Cerebellar nuclear complex (tissue), 1 donor: ENCODE data around the gene SEH1L.
"Not testable (repeated sequence)": the region's sequence is repeated elsewhere in the genome, so short reads cannot be mapped to it uniquely, and the experiment has no call there.

Source experiments
- DNase-seq, 2 experiments: peaks; one replicate each; lab custom pipeline; 2025; lab: John Stamatoyannopoulos, UW

SEH1L gene

GRCh38 chr18:12943215-12943614, 4.6 kb upstream of the SEH1L start:
- no peak for DNase-seq

DNA sequence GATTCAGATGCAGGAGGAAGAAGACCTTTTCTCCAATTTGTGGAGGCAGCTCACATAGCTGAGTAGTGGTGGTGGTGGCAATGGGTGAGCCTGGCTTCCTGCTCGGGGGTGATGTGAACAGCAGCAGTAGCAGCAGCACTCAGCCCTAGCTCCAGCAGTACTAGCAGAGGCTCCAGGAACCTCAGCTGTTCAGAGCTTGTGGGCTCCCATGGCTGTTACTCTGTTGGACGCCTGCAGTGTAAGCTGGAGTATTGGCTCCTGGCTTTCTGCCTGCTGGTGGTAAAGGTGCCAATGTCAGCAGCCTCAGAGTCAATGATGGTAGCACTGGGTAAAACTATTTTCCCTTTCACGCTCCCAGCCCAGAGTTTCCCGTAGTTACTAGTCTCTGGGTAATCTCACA, 3.1 kb upstream of the SEH1L start:
- DNase-seq: no peak

DNA sequence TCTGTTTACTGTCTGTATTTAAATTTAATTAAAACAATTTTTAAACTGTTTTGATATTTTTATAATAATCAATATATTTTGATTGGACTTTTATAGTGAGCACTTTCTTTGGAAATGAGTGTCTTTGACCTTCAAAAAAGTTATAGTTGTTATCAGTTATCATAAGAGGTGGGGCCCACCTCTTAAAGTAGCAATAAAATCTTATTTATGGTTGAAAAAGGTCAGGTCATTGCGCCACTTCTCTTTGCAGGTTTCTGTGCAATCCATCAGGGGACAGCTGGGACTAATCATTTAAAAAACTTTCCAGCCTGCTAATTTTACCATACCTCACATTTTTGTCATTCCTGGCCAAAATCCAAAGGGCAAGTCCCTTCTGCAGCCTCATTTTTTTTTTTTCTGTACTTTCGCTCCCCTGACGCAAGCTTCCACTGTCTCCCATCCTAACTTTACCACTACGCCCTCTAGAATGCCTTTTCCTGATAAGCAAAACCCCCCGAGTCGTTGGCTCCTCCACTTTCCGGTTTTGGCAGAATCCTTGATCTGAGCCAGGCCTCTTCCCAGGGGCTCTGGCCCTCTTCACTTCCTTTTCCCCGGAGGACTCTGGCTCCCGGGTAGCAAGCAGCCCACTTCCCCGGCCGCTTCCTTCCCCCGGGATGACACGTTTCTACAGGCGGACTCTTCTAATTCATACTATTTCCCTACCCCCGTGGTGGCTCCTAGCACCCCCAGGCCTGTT, 1.1 kb upstream of the SEH1L start:
- DNase-seq: no peak

DNA sequence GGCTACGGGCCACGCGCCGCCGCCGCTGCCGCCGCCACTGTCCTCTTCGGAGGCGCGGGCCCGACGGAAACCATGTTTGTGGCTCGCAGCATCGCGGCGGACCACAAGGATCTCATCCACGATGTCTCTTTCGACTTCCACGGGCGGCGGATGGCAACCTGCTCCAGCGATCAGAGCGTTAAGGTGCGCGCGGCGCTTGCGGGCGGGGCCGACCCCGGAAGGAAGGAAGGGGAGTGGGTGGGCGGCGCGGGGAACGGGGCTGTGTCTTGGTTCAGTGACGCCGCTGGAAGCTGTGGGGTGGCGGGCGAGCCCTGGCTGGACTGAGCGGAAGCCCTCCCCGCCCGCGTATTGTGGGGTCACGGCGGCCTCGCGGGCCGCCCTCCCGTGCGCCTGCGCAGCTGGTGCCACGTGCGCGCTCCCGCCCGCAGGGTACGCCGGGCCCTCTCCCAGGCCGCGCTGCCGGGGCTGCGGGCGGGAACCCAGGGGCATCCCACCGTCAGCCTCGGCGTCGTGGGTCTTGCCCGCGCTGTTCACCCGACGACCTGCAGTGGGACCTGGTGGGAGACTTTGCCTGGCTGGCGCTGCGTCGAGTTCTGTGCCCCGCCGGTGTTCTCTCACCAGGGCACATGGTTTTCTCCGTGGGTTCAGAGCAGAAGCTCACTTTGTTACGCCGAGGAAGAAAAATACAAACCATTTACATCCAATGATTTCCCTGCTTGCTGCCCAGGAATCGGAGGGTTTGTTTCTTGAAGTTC, 416 bp downstream of the SEH1L start:
- peak in 1 of 2 experiments; percentile 39 for DNase-seq

- no peak for DNase-seq
Measured at GRCh38 chr18:12958478-12958877, 10.7 kb downstream of the SEH1L start.

DNA sequence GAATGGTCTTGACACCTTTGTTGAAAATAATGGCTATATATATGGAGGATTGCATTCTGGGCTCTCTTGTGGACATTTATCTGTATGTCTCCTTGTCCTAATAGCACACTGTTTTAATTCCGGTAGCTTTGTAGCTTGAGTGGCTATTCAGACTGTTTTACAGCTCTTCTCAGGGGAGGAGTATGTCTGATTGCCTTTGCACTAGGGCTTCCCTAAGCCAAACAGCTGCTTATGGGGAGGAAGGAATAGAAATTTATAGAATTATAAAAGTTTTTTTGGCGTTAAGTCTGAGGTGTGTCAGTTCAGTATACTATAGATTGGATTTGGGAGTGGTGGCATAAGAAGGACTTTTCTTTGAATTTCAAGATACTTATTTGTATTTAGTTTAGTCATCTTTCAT, 12.6 kb downstream of the SEH1L start:
- DNase-seq: no peak

- DNase-seq: no peak
Measured at GRCh38 chr18:12960853-12961397, 13.1 kb downstream of the SEH1L start.

DNA sequence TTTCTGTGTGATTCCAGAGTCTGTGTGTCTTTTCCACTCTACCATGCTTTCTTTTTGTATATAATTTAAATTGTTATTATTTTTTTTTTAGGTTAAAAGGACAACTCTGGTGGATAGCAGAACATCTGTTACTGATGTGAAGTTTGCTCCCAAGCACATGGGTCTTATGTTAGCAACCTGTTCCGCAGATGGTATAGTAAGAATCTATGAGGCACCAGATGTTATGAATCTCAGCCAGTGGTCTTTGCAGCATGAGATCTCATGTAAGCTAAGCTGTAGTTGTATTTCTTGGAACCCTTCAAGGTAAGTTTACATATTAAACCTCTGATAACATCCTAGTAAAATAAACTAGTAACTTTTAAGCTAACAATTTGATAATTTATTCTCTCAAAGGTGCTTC, 15.3 kb downstream of the SEH1L start:
- no peak for DNase-seq

DNA sequence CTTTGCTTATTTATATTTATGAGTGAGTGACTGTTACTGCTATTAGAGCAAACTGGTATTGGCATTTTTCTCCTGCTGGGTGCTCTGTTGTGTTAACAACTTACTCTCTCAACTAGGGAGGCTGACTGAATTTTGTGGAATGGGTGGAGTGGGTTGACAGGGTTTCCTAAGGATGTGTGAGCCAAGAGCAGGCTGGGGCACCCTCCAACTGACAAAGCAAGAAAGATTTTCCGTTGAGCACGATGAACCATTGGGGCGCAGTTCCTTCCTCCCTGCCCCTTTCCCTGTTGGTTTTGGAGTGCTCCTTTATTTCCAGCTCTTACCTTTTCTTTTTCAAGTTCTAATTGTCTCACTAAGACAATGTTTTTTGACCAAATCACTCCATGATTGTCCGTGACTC, 20.3 kb downstream of the SEH1L start:
- no peak for DNase-seq

- DNase-seq: no peak
Measured at GRCh38 chr18:12968619-12969018, 20.8 kb downstream of the SEH1L start.

DNA sequence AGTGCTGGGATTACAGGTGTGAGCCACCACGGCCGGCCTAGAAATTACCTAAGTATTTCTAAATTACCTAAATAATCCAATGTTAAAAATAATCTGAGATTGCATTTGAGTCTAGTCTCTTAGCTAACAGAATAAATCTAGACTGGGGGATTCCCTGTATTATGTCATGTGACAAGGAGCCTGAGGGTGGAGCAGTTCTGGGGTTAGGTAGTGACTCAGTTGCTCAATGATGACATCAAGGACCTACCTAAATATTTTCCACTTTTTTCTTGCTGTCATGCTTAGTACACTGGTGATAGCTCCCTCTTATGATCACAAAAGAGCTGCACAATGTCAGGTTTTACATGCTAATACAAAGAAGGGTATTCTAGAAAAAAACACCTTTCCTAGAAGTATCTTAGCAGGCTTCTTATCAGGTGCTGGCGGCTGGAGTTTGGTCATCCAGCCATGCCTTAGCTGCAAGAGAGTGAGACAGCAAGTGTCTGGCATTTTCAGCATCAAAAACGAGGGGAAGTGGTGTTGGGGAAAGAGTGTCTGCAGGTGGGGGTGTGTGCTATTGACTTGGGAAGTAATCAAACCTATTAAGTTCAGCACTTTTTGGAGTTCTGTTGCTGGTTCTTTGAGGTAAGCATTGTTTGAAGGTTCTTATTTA, 25.9 kb downstream of the SEH1L start:
- no peak for DNase-seq

DNA sequence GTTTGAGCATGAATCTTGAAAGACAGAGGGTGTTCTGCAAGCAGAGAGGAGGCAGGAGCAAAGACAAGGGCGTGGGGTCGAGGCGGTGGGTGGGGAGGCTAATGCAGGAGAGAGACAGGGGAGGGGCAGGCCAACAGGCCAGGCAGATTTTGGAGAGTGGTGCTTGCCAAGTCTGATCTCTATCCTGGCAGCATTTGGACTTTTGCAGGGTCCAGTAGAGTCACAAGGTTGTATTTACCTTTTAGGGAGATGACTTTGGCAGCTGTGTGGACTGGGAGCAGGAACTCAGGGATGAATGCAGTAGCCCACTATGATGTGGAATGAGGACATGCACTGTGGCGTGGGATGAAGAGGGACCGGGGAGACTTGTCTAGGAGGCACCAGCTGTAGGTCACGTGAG, 27.7 kb downstream of the SEH1L start:
- DNase-seq: no peak

DNA sequence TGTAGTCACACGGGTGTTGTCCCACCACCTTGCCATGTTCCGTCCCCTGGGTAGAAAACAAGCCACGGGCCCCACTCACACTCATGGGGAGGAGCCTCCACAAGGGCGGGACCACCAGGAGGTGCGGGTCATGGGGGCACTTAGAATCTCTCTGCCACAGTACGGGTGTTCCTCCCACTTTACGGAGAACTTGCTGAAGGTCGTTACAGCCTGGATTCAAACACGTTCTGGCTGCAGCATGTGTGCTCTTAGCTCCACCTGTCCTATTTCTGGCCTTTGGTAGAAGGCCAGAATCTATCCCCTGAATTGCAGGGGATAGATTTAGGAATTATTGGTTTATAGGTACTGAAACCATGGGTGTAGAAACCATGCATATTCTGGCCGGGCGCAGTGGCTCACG, 28.5 kb downstream of the SEH1L start:
- no peak for DNase-seq

DNA sequence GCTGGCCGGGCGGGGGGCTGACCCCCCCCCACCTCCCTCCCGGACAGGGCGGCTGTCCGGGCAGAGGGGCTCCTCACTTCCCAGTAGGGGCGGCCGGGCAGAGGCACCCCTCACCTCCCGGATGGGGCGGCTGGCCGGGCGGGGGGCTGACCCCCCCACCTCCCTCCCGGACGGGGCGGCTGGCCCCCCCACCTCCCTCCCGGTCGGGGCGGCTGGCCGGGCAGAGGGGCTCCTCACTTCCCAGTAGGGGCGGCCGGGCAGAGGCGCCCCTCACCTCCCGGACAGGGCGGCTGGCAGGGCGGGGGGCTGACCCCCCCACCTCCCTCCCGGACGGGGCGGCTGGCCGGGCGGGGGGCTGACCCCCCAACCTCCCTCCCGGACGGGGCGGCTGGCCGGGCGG, 32.3 kb downstream of the SEH1L start:
- DNase-seq: not testable (repeated sequence)

GRCh38 chr18:12989397-12990122, 41.7 kb downstream of the SEH1L start:
- DNase-seq: no peak

- no peak for DNase-seq
Measured at GRCh38 chr18:12990123-12990475, 42.3 kb downstream of the SEH1L start.

DNA sequence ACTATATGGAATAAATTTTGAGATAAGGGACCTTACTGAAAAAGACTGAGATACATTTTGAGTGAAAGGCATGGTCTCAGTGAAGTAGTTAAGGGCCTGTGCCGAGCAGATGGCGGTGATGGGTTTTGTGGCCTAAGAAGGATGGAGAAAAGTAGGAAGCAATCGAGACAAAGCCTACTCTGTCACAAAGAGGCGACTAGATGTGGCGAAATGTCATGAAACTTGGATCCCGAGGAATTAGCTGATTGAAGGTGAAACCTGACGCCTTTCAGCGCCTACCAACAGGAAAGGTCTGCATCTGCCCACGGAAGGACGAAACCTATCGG, 42.8 kb downstream of the SEH1L start:
- no peak for DNase-seq

GRCh38 chr18:12990967-12991820, 43.4 kb downstream of the SEH1L start, which contains the start of gene CEP192:
CEP192 (plus strand) TSS chr18:12991362; CDS start chr18:12999425, 8,063 bp downstream.
- peak; percentile 81 to 93 for DNase-seq

GRCh38 chr18:12991821-12992179, 44.0 kb downstream of the SEH1L start:
- no peak for DNase-seq

DNA sequence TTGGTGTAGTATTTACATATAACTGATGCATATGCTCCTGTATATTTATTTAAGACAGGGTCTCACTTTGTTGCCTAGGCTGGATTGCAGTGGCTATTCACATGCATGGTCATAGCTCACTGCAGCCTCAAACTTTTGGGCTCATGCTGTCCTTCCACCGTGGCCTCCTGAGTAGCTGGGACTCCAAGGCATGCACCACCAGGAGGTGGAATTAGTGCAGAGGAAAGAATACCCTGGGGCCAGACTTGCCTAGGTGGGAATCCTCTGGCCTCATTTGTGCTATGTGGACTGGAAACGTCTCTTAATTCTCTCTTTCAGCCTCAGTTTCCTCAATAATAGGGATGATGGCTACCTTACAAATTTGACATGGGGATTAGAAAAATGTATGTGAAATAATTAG, 45.6 kb downstream of the SEH1L start:
- DNase-seq: no peak

GRCh38 chr18:12995424-12995823, 47.6 kb downstream of the SEH1L start:
- DNase-seq: no peak
